ENCODE measurements around the gene GSAP. TPM values are rescaled to one million over a fixed set of nuclear protein-coding genes. Genes with fewer than 3 reads are reported as not detected.
"Not testable (repeated sequence)": the region's sequence is repeated elsewhere in the genome, so short reads cannot be mapped to it uniquely, and the experiment has no call there.

Gene GSAP
- polyA plus RNA-seq, 4 donors, result 8.3 to 14.3 (median 11.2) TPM

DNA sequence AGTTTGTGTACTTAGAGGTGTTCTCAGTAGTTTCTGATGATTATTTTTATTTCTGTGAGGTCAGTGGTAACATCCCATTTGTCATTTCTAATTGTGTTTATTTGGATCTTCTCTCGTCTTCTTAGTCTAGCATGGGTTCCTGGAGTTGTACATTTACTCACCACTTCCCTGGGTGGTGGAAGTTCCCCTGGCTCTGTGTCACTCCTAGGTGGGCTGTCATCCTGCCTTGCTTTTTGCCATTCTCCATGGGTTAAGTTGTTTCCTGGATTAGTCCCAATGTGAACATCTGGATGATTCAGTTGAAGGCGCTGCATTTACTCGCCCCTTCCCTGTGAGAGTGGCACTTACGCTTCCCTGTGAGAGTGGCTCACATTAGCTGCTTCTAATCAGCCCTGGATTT is 48.2 kb downstream of the GSAP start:
- DNase-seq (ENCODE audit: low read depth in 4 of 4, low spot score in 2 of 4), result no peak

DNA sequence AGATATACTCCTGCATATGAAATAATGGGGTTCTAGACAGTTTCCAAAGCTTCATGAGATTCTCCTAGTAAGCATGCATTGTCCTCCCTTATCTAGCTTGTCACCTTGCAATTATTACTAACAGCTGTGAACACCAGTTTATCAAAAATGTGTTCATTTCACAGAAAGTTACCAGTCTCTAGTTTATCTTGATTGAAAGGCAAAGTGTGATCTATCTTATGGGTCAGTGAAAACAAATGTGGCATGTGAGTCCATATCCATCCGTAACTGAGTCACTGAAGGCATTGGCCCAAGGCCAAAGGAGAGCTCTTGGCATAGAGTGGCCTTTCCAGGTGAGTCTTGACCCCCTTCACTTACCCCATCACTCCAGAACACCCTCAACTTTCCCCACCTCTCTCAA is 53.2 kb downstream of the GSAP start:
- no peak for DNase-seq (ENCODE audit: low read depth in 4 of 4, low spot score in 2 of 4)

DNA sequence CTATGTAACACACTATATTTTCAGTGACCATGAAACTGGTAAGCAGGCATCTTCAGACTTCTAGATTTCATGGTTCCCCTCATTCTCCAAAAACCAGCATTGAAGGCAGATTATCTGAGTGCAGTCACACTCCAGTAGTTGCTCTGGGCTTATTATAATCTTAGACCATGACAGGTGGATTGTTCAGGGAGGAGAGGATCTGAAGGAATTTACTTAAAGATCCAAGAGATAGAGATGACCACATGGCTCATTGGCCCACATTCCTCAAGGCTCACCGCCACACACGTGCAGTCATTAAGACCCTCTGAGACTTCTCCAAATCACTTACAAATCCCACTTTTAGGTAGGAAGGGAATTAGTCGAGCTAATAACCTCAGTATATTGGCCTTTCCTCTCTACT is 55.2 kb downstream of the GSAP start:
- no peak for DNase-seq (ENCODE audit: low read depth in 4 of 4, low spot score in 2 of 4)

- DNase-seq (ENCODE audit: low read depth in 4 of 4, low spot score in 2 of 4), result no peak
These were observed 56.0 kb downstream of the GSAP start for GRCh38 chr7:77360104-77360503.

DNA sequence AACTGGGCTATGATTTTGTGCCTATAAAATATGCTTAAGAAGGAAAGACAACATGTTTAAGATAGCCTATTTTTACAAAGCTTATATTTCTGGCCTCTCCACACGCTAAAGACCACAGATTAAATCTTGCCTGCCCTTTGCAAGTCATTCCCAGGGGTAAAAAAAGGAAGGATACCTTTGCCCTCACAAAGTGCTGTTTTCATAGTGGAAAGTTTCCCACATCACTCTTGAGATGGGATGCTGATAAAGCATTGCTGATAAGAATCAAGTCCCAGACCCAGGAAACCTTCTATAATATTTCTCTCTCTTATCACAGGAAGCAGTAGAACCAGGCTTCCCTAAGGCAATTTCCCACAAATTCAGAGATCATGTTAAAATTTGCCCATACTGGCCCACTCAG is 56.5 kb downstream of the GSAP start:
- no peak for DNase-seq (ENCODE audit: low read depth in 4 of 4, low spot score in 2 of 4)

DNA sequence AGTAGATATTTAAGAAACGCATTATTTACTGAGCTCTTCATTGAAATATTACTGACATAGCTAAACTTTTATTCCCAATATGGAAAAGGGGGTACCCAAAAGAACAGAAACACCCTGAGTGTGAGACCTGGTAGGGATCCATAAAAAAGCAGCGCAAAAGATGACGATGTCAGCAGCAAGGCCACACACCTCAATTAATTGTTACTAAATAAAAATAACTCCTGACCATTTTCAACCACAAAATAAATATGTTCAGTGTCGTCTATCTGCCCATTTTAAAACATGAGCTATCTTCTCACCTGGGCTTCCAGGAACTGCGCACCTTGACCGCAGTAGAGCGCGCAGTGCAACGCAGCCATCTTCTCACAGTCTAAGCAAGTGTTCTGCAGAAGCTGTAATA is 61.2 kb downstream of the GSAP start:
- no peak for DNase-seq (ENCODE audit: low read depth in 4 of 4, low spot score in 2 of 4)

DNA sequence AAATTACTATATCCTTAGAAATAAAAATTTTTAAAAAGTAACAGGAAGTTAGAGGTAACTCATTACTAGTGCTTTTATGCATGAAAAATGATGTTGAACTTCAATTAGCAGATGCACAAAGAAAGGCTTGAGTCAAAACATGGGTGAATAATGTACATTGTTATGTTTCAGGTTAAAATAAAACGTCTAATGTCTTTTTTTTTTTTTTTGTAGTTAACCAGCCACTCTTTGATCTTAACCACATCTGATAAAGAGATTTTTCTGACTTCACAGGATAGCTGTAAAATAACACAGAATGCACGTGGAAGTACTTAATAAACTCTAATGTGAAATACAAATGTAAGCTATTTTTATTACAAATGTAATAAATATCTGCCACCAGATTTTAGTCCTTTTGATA is 61.7 kb downstream of the GSAP start:
- no peak for DNase-seq (ENCODE audit: low read depth in 4 of 4, low spot score in 2 of 4)

- no peak for DNase-seq (ENCODE audit: low read depth in 4 of 4, low spot score in 2 of 4)
These were observed 62.2 kb downstream of the GSAP start for GRCh38 chr7:77353911-77354310.

DNA sequence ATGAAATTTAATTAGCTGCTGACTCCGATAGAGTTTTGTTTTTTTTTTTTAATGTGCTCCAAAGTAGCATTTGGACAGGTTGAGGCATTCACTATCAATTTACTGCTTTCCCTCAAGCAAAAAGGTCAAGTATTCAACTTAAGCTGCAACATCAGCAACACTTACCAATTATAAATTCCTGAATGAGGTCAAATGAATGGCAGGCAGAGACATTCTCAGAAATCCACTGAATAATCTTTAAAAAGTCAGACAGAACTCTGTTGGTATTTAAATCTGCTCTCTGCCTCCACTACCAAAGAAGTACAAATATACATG is 62.8 kb downstream of the GSAP start:
- no peak for DNase-seq (ENCODE audit: low read depth in 4 of 4, low spot score in 2 of 4)

GRCh38 chr7:77352665-77353406 is 63.3 kb downstream of the GSAP start:
- no peak for DNase-seq (ENCODE audit: low read depth in 4 of 4, low spot score in 2 of 4)

GRCh38 chr7:77351539-77352004 is 64.6 kb downstream of the GSAP start:
- no peak for DNase-seq (ENCODE audit: low read depth in 4 of 4, low spot score in 2 of 4)

GRCh38 chr7:77349141-77349540 is 67.0 kb downstream of the GSAP start:
- DNase-seq (ENCODE audit: low read depth in 4 of 4, low spot score in 2 of 4), result no peak

DNA sequence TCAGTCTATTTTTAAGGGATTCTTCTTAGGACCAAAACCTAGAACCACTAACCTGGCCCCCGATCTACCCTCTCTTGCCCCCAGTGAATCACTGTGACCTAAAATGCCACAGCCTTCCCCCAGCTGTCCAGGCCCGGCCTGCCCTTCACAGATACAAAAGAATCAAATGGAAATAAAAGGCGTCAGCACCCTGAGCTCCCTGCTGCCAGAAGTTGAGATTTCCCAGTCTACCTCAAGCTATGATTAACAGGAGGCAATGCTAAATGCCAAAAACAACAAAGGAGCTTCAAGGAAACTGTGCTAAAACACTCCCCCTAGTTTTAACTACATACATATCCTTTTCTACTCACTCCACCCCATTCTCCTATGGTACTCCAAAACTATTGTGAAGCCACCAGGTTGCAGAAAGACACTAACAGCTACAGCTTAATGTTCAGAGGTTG is 67.8 kb downstream of the GSAP start:
- no peak for DNase-seq (ENCODE audit: low read depth in 4 of 4, low spot score in 2 of 4)

GRCh38 chr7:77346441-77346840 is 69.7 kb downstream of the GSAP start:
- DNase-seq (ENCODE audit: low read depth in 4 of 4, low spot score in 2 of 4), result no peak

- DNase-seq (ENCODE audit: low read depth in 4 of 4, low spot score in 2 of 4), result not testable (repeated sequence)
These were observed 70.7 kb downstream of the GSAP start for GRCh38 chr7:77345426-77345825.

- no peak for DNase-seq (ENCODE audit: low read depth in 4 of 4, low spot score in 2 of 4)
These were observed 76.4 kb downstream of the GSAP start for GRCh38 chr7:77339726-77340125.

GRCh38 chr7:77338883-77339629 is 77.1 kb downstream of the GSAP start:
- no peak for DNase-seq (ENCODE audit: low read depth in 4 of 4, low spot score in 2 of 4)

- no peak for DNase-seq (ENCODE audit: low read depth in 4 of 4, low spot score in 2 of 4)
These were observed 77.9 kb downstream of the GSAP start for GRCh38 chr7:77338260-77338659.

- no peak for DNase-seq (ENCODE audit: low read depth in 4 of 4, low spot score in 2 of 4)
These were observed 78.6 kb downstream of the GSAP start for GRCh38 chr7:77337456-77337990.

DNA sequence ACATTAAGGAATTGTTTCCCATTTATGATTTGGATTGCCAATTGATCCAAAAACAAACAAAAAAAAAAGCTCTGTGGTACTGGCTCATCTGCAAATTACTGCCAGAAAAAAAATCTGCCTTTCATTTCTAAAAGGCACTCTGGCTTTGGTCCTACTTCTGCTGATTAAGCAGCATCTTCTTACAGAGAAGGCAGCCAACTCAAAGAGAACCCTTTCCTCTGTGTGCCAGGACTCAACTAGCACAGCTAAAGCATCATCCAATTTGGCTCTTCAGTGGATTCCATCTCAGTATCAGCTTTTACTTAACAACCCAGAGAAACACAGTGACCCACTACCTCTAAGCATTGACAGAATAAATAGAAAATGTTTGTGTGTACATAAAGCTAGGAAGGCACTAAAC is 80.6 kb downstream of the GSAP start:
- DNase-seq (ENCODE audit: low read depth in 4 of 4, low spot score in 2 of 4), result no peak

DNA sequence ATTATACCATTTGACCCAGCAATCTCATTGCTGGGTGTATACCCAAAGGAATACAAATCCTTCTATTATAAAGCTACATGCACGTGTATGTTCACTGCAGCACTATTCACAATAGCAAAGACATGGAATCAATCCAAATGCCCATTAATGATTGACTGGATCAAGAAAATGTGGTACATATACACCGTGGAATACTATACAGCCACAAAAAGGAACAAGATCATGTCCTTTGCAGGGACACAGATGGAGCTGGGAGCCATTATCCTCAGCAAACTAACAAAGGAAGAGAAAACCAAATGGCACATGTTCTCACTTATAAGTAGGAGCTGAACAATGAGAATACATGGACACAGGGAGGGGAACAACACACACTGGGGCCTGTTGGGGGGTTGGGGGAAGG is 82.1 kb downstream of the GSAP start:
- DNase-seq (ENCODE audit: low read depth in 4 of 4, low spot score in 2 of 4), result not testable (repeated sequence)
